ENCODE data around the gene DOK1. TPM values are rescaled to one million over a fixed set of nuclear protein-coding genes. Genes with fewer than 3 reads are reported as not detected.

The DOK1 gene
- total and polyA plus RNA-seq, 2 donors (not counting 1 experiment from before 2014, with no cell fraction given): 29.1 to 41.4 TPM

DNA sequence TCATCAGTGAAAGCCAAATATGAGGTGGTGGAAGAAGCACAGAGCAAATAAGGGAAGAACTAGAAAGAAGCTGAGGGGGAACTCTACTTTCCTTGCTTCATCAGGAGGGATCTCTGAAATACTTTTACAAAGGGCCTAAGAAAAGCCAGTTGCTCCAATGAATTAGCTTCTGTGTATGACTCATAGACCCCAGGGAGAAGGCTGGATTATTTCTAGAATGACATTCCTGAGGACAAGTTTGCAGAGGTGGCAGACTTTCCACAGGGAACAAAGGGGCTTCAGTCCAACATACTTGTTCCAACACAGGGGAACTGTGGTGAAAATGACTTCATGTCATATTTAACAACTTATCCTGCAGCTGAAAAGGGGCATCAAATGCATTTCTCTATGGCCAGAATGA, 29.0 kb downstream of the DOK1 start:
- no peaks in the 10 kb centered on the region for H3K36me3 ChIP-seq (replicated peaks in 1 of 2; ENCODE audit: control extremely low read depth in 1 of 2, control insufficient read depth in 1 of 2, extremely low read depth in 1 of 2, insufficient read depth in 2 of 2, low read length in 1 of 2)
- no peaks in the 10 kb centered on the region for H3K27me3 Mint-ChIP-seq
- ChIA-PET CTCF (interaction anchor here (8.4 to 9.3 kb wide), 2 partner anchors 8 to 100 kb away, joined by 103 to 149 read pairs; partner anchors contain the start of genes CCDC142 and TTC31), POLR2A (interaction anchor here (0.5 kb wide), 1 partner anchor 12 kb away, joined by 6 read pairs; no protein-coding TSS in a partner anchor)
- peaks cover 0 to 2% (median 0%) of the 10 kb centered on the region in 4 experiments for H3K27me3 ChIP-seq (replicated peaks in 1 of 4; ENCODE audit: control extremely low read depth in 1 of 4, control insufficient read depth in 3 of 4, insufficient read depth in 4 of 4, low read length in 3 of 4)
- H3K4me3 ChIP-seq (ENCODE audit: control extremely low read depth in 1 of 5, extremely low read depth in 1 of 5, insufficient read depth in 1 of 5, low read depth in 2 of 5, low read length in 4 of 5): no peak overlapping the region
- intact Hi-C loops (cut with micrococcal nuclease): no loop called here
- H3K4me3 Mint-ChIP-seq: no peak overlapping the region
- H3K79me2 ChIP-seq (ENCODE audit: control insufficient read depth, insufficient read depth, low read length): no peaks in the 10 kb centered on the region
- ATAC-seq (ENCODE audit: low read depth): no peak
- no peak overlapping the region for H3K27ac ChIP-seq (ENCODE audit: low read length in 2 of 2)
- H3K9me3 ChIP-seq (ENCODE audit: control extremely low read depth in 1 of 3, control insufficient read depth in 2 of 3, insufficient read depth in 1 of 3, low read length in 2 of 3): no peaks in the 10 kb centered on the region
- no peak overlapping the region for H2AFZ ChIP-seq (ENCODE audit: insufficient read depth, low read depth, low read length, poor library complexity, severe bottlenecking)
- H3K9me3 Mint-ChIP-seq (ENCODE audit: insufficient read depth): no peaks in the 10 kb centered on the region
- H4K20me1 ChIP-seq (ENCODE audit: control insufficient read depth, insufficient read depth, low read length, poor library complexity, severe bottlenecking): no peaks in the 10 kb centered on the region
- H3K27ac Mint-ChIP-seq: no peak overlapping the region
- TF ChIP-seq CTCF (IDR thresholded peaks at IDR 0.05): no peak
- no peak for TF ChIP-seq EZH2 (IDR thresholded peaks at IDR 0.05; ENCODE audit: borderline replicate concordance, insufficient read depth, low read depth, low read length, poor library complexity, severe bottlenecking)
- peaks cover 11% of the 10 kb centered on the region for H3K4me1 Mint-ChIP-seq
- H3K9ac ChIP-seq (ENCODE audit: low read length): no peak overlapping the region
- peaks cover 0 to 6% of the 10 kb centered on the region in 2 donors for H3K4me1 ChIP-seq (ENCODE audit: control insufficient read depth in 2 of 2, insufficient read depth in 2 of 2, low read length in 2 of 2)
- DNase-seq: no peak
- no peak overlapping the region for H3K4me2 ChIP-seq (replicated peaks; ENCODE audit: low read depth, low read length, poor library complexity, severe bottlenecking)

- Histone ChIP-seq H3K9me3 (ENCODE audit: control extremely low read depth in 1 of 3, control insufficient read depth in 2 of 3, insufficient read depth in 1 of 3, low read length in 2 of 3) (no peaks in the 10 kb centered on the region), H3K4me3 (ENCODE audit: control extremely low read depth in 1 of 5, extremely low read depth in 1 of 5, insufficient read depth in 1 of 5, low read depth in 2 of 5, low read length in 4 of 5) (no peak overlapping the region), H3K4me2 (replicated peaks; ENCODE audit: low read depth, low read length, poor library complexity, severe bottlenecking) (no peak overlapping the region), H3K36me3 (replicated peaks in 1 of 2; ENCODE audit: control extremely low read depth in 1 of 2, control insufficient read depth in 1 of 2, extremely low read depth in 1 of 2, insufficient read depth in 2 of 2, low read length in 1 of 2) (no peaks in the 10 kb centered on the region), H3K27ac (ENCODE audit: low read length in 2 of 2) (no peak overlapping the region), H2AFZ (ENCODE audit: insufficient read depth, low read depth, low read length, poor library complexity, severe bottlenecking) (no peak overlapping the region), H4K20me1 (ENCODE audit: control insufficient read depth, insufficient read depth, low read length, poor library complexity, severe bottlenecking) (no peaks in the 10 kb centered on the region), H3K9ac (ENCODE audit: low read length) (no peak overlapping the region), H3K4me1 (ENCODE audit: control insufficient read depth in 2 of 2, insufficient read depth in 2 of 2, low read length in 2 of 2) (peaks cover 0 to 6% of the 10 kb centered on the region in 2 donors), H3K79me2 (ENCODE audit: control insufficient read depth, insufficient read depth, low read length) (no peaks in the 10 kb centered on the region), H3K27me3 (replicated peaks in 1 of 4; ENCODE audit: control extremely low read depth in 1 of 4, control insufficient read depth in 3 of 4, insufficient read depth in 4 of 4, low read length in 3 of 4) (peaks cover 0 to 2% (median 0%) of the 10 kb centered on the region in 4 experiments)
- no peak for TF ChIP-seq CTCF (IDR thresholded peaks at IDR 0.05)
- no peak for TF ChIP-seq EZH2 (IDR thresholded peaks at IDR 0.05; ENCODE audit: borderline replicate concordance, insufficient read depth, low read depth, low read length, poor library complexity, severe bottlenecking)
- intact Hi-C loops (cut with micrococcal nuclease): no loop called here
- Mint-ChIP-seq H3K9me3 (ENCODE audit: insufficient read depth) (no peaks in the 10 kb centered on the region), H3K4me3 (no peak overlapping the region), H3K27ac (no peak overlapping the region), H3K27me3 (peaks cover 4% of the 10 kb centered on the region), H3K4me1 (peaks cover 9% of the 10 kb centered on the region)
- POLR2A ChIA-PET: interaction anchor here (0.7 kb wide), 1 partner anchor 74 kb away, joined by 3 read pairs; no protein-coding TSS in a partner anchor
- 54% methylated on average over 2 of the region's 2 CpGs for WGBS (ENCODE audit: insufficient coverage)
- CTCF ChIA-PET: interaction anchor here (1.2 to 9.3 kb wide), 4 partner anchors 9 to 101 kb away, joined by 3 to 149 read pairs (median 107); partner anchors contain the start of genes CCDC142, PCGF1 and TTC31
- ATAC-seq (ENCODE audit: low read depth): no peak
- no peak for DNase-seq
Measured at GRCh38 chr2:74584088-74584645, 29.6 kb downstream of the DOK1 start.
